Endothelial cell of umbilical vein (primary cell): ENCODE measurements around the gene ABCA1. TPM values are rescaled to one million over a fixed set of nuclear protein-coding genes. Genes with fewer than 3 reads are reported as not detected.
"Not testable (repeated sequence)": the region's sequence is repeated elsewhere in the genome, so short reads cannot be mapped to it uniquely, and the experiment has no call there.

Source experiments
- BruUV-seq: library from RNA; stranded (reverse); fragments of 400-500 nt; replicated peaks from 2 replicates; lab custom pipeline; 2021; lab: Mats Ljungman, UMichigan
- CTCF ChIA-PET: fragments of 300-600, 350-600 bp; sonication (Branson Sonifier 250); formaldehyde crosslinking; loops from one replicate; lab custom pipeline; 2021; ENCODE audit warnings: antibody characterized with exemption, inconsistent platforms; lab: Charles Lee
- POLR2A ChIA-PET: fragments of 300-600, 350-600 bp; sonication (Branson Sonifier 250); formaldehyde crosslinking; loops from one replicate; lab custom pipeline; 2021; ENCODE audit warnings: antibody characterized with exemption, inconsistent platforms; lab: Charles Lee
- DNase-seq: peaks from one replicate; pipeline ENCODE4 v3.0.0-alpha.2; 2011; ENCODE audit warnings: low read depth, low spot score
- FAIRE-seq: peaks from 2 replicates; lab custom pipeline; 2011; peaks lifted over from hg19 to GRCh38; lab: Jason Lieb, UNC
- H2AFZ ChIP-seq: 2 replicates; pipeline ENCODE4 v1.6.0; 2012; ENCODE audit warnings: low read depth, low read length, control low read depth, inconsistent platforms
- H3K27ac ChIP-seq: 2 replicates; pipeline ENCODE4 v1.5.1; 2011; ENCODE audit warnings: low read depth, mild to moderate bottlenecking, control low read depth, low read length, moderate library complexity; ENCODE audit not compliant: insufficient read depth
- H3K27me3 ChIP-seq, 2 experiments: 2 replicates each; pipeline versions ENCODE4 v1.6.0 to v1.6.1; 2011; ENCODE audit warnings: low read length in 2 of 2, mixed read lengths in 1 of 2; ENCODE audit not compliant: control insufficient read depth in 2 of 2, insufficient read depth in 2 of 2
- H3K36me3 ChIP-seq, 2 experiments: 2 replicates in 1 of 2; 3 replicates in 1 of 2; pipeline ENCODE4 v1.5.1; 2011; ENCODE audit warnings: low read length in 2 of 2, mild to moderate bottlenecking in 1 of 2, moderate library complexity in 1 of 2; ENCODE audit not compliant: control insufficient read depth in 2 of 2, insufficient read depth in 2 of 2; ENCODE audit errors: extremely low read depth in 1 of 2
- H3K4me1 ChIP-seq: 3 replicates; pipeline ENCODE4 v1.5.1; 2011; ENCODE audit warnings: mild to moderate bottlenecking, low read length; ENCODE audit not compliant: control insufficient read depth, insufficient read depth; ENCODE audit errors: extremely low read depth
- H3K4me2 ChIP-seq: 2 replicates; pipeline ENCODE4 v1.6.1; 2011; ENCODE audit warnings: low read length, control low read depth, mixed read lengths; ENCODE audit not compliant: insufficient read depth
- H3K4me3 ChIP-seq, 3 experiments: fragments of 200-600 bp in 1 of 3; sonication (generic), shearing (Covaris generic) in 1 of 3; replicated peaks in 1 of 3; 2 replicates each; pipeline ENCODE4 v1.5.1; 2011 to 2016; ENCODE audit warnings: control low read depth in 3 of 3, low read length in 3 of 3, mild to moderate bottlenecking in 2 of 3, inconsistent platforms in 1 of 3, low read depth in 1 of 3, moderate library complexity in 1 of 3; ENCODE audit not compliant: insufficient read depth in 1 of 3
- H3K79me2 ChIP-seq: 2 replicates; pipeline ENCODE4 v1.6.0; 2012; ENCODE audit warnings: low read length, inconsistent platforms; ENCODE audit not compliant: control insufficient read depth, insufficient read depth
- H3K9ac ChIP-seq: replicated peaks from 2 replicates; pipeline ENCODE3; 2011; ENCODE audit warnings: low read length, control low read depth; ENCODE audit not compliant: insufficient read depth; ENCODE audit errors: extremely low read depth
- H3K9me1 ChIP-seq: replicated peaks from 3 replicates; pipeline ENCODE4 v1.6.0; 2011; ENCODE audit warnings: mild to moderate bottlenecking, low read length; ENCODE audit not compliant: control insufficient read depth, insufficient read depth; ENCODE audit errors: extremely low read depth
- H3K9me3 ChIP-seq: replicated peaks from 2 replicates; pipeline ENCODE4 v1.5.1; 2012; ENCODE audit warnings: low read length, inconsistent platforms; ENCODE audit not compliant: control insufficient read depth, insufficient read depth
- H4K20me1 ChIP-seq: replicated peaks from 2 replicates; pipeline ENCODE3; 2011; ENCODE audit warnings: mild to moderate bottlenecking, low read length; ENCODE audit not compliant: control insufficient read depth, insufficient read depth; ENCODE audit errors: extremely low read depth
- EZH2 ChIP-seq: IDR thresholded peaks from 2 replicates; pipeline ENCODE4 v1.6.1; 2012; ENCODE audit warnings: borderline replicate concordance, low read depth, mild to moderate bottlenecking, moderate library complexity, low read length, inconsistent platforms; ENCODE audit not compliant: severe bottlenecking
- FOS ChIP-seq: IDR thresholded peaks from 2 replicates; pipeline ENCODE4 v1.6.1; 2011; ENCODE audit warnings: mild to moderate bottlenecking, low read length, moderate library complexity, borderline replicate concordance; ENCODE audit not compliant: insufficient read depth
- GATA2 ChIP-seq: IDR thresholded peaks from 2 replicates; pipeline ENCODE4 v1.7.0; 2011; ENCODE audit warnings: low read depth, mild to moderate bottlenecking, moderate library complexity, mixed read lengths, low read length; ENCODE audit not compliant: insufficient read length, insufficient read depth
- JUN ChIP-seq: IDR thresholded peaks from 2 replicates; pipeline ENCODE4 v1.6.1; 2011; ENCODE audit warnings: borderline replicate concordance, low read depth; ENCODE audit not compliant: insufficient read length, insufficient read depth
- MYC ChIP-seq: IDR thresholded peaks from one replicate; pipeline ENCODE4 v1.6.1; 2011; ENCODE audit warnings: mild to moderate bottlenecking, low read depth, low read length
- POLR2A ChIP-seq: IDR thresholded peaks from 2 replicates; pipeline ENCODE4 v1.6.1; 2012; ENCODE audit warnings: low read depth, mild to moderate bottlenecking, control low read depth, low read length
- POLR2AphosphoS5 ChIP-seq: IDR thresholded peaks from 2 replicates; pipeline ENCODE4 v1.6.1; 2012; ENCODE audit warnings: low read depth, mild to moderate bottlenecking, control low read depth, low read length, moderate library complexity; ENCODE audit not compliant: insufficient read depth
- dilution Hi-C: fragments of 300-500 bp; cut with MboI; formaldehyde crosslinking; loops from one replicate; pipeline ENCODE4 v1.15.0; 2019; ENCODE audit warnings: low sequenced_read_pairs; ENCODE audit not compliant: extremely low pct_ligation_motif_present
- intact Hi-C: fragments of 100-400 bp; cut with micrococcal nuclease; formaldehyde crosslinking; loops from one replicate; pipeline ENCODE4 v1.10.0; 2022
- polyA plus RNA-seq, 4 experiments: library from polyadenylated mRNA; depleted of rRNA in 3 of 4; stranded (reverse) in 3 of 4; unstranded in 1 of 4; fragments of >200 nt; gene quantifications; 2 replicates each; pipeline versions ENCODE4 v1.2.1 to v1.2.3, GENCODE V29; 2011 to 2012; ENCODE audit warnings: missing spikeins in 1 of 4
- total RNA-seq: library from RNA; stranded (reverse); gene quantifications from 2 replicates; pipeline ENCODE4 v1.2.3, GENCODE V29; 2021
- TF ChIP-seq, protein P1 (sequence below): IDR thresholded peaks from 2 replicates; pipeline ENCODE4 v1.6.1; 2011; ENCODE audit not compliant: insufficient read depth, insufficient read length
- TF ChIP-seq, protein P2 (sequence below), 2 donors: IDR thresholded peaks; 1 replicate in 1 of 2; 2 replicates in 1 of 2; pipeline ENCODE4 v1.5.1; 2011; ENCODE audit warnings: low read length in 2 of 2, mild to moderate bottlenecking in 2 of 2, moderate library complexity in 2 of 2, control low read depth in 1 of 2, inconsistent platforms in 1 of 2, low read depth in 1 of 2; ENCODE audit not compliant: insufficient read depth in 1 of 2; ENCODE audit errors: extremely low read depth in 1 of 2

Gene ABCA1
- total and polyA plus RNA-seq, 2 donors (not counting 3 experiments of a cell fraction or from before 2014, with no cell fraction given), result 2.4 to 9.8 TPM

DNA sequence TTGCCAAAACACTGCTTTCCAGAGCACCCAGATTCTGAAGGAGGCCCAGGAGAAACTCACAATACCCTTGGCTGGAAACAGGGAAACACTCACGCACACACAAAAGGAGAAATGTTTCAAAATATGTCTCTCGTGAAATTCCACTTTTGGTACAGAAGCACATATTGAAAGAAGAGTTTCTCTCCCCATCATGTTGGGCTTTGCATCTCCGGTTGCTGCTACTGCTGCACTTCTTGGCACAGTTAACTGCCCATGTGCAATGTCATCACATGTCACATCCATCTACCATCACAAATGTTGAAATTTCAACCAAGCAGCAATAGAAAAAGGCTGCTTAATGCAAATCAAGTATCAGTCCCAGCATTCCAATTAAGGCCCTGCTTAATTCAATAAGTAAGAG lies 72.1 kb downstream of the ABCA1 start:
- POLR2A ChIA-PET, result no interaction called here
- no peaks in the 10 kb centered on the region for H3K27me3 ChIP-seq

DNA sequence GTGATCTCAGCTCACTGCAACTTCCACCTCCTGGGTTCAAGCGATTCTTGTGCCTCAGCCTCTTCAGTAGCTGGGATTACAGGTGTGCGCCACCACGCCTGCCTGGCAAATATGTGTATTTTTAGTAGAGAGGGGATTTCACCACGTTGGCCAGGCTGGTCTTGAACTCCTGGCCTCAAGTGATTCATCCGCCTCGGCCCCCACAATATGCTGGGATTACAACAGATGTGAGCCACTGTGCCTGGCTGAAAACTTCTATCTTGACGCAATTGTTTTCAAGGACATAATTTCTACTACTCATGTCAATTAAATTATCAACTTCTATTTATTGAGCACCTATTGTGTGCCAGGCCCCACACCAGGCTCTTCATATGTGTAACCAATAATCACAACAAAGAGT lies 72.7 kb downstream of the ABCA1 start:
- H3K9me3 ChIP-seq, H3K27me3 ChIP-seq, POLR2A ChIA-PET, H3K9ac ChIP-seq, dilution Hi-C loops, DNase-seq, H3K4me3 ChIP-seq, H2AFZ ChIP-seq, H3K4me2 ChIP-seq, H4K20me1 ChIP-seq, CTCF ChIA-PET, H3K36me3 ChIP-seq, intact Hi-C loops, H3K27ac ChIP-seq, H3K79me2 ChIP-seq, FAIRE-seq, H3K9me1 ChIP-seq, BruUV-seq: not testable (repeated sequence)
- peaks cover 14% of the 10 kb centered on the region for H3K4me1 ChIP-seq

More for the DNA sequence above, 72.1 kb downstream of the ABCA1 start:
- TF ChIP-seq MYC (no peak), POLR2A (no peak), EZH2 (no peak), GATA2 (no peak), POLR2AphosphoS5 (no peak), JUN (no peak), FOS (no peak)
- TF ChIP-seq, protein P1, sequence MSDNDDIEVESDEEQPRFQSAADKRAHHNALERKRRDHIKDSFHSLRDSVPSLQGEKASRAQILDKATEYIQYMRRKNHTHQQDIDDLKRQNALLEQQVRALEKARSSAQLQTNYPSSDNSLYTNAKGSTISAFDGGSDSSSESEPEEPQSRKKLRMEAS, result no peak
- TF ChIP-seq, protein P2, sequence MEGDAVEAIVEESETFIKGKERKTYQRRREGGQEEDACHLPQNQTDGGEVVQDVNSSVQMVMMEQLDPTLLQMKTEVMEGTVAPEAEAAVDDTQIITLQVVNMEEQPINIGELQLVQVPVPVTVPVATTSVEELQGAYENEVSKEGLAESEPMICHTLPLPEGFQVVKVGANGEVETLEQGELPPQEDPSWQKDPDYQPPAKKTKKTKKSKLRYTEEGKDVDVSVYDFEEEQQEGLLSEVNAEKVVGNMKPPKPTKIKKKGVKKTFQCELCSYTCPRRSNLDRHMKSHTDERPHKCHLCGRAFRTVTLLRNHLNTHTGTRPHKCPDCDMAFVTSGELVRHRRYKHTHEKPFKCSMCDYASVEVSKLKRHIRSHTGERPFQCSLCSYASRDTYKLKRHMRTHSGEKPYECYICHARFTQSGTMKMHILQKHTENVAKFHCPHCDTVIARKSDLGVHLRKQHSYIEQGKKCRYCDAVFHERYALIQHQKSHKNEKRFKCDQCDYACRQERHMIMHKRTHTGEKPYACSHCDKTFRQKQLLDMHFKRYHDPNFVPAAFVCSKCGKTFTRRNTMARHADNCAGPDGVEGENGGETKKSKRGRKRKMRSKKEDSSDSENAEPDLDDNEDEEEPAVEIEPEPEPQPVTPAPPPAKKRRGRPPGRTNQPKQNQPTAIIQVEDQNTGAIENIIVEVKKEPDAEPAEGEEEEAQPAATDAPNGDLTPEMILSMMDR (IDR thresholded peaks at IDR 0.05; ENCODE audit: extremely low read depth in 1 of 2, insufficient read depth in 1 of 2, low read depth in 1 of 2, low read length in 2 of 2), result no peak
- DNase-seq, result no peak
- CTCF ChIA-PET, result interaction anchor here (1.0 kb wide), 1 partner anchor 13 kb away, joined by 4 read pairs; no protein-coding TSS in a partner anchor
- Histone ChIP-seq H2AFZ (no peak overlapping the region), H3K9me3 (no peaks in the 10 kb centered on the region), H3K4me1 (peaks cover 8% of the 10 kb centered on the region), H3K4me3 (no peak overlapping the region), H3K9me1 (no peaks in the 10 kb centered on the region), H3K9ac (no peak overlapping the region), H3K4me2 (no peak overlapping the region), H3K79me2 (no peaks in the 10 kb centered on the region), H3K36me3 (no peaks in the 10 kb centered on the region), H3K27ac (no peak overlapping the region), H4K20me1 (no peaks in the 10 kb centered on the region)
- no peak for FAIRE-seq
- no TSS peak for BruUV-seq
- dilution Hi-C loops, result no loop called here
- intact Hi-C loops, result no loop called here
